Nephron progenitor cell (in vitro differentiated cells): ENCODE measurements around the gene ISLR.

Experiments used
- DNase-seq: peaks from one replicate; pipeline ENCODE4 v3.0.0; 2021
- H3K27ac Mint-ChIP-seq: 2 replicates; pipeline ENCODE4 v1.8.0; 2021; ENCODE audit warnings: mild to moderate bottlenecking, moderate library complexity, mixed read lengths
- H3K27me3 Mint-ChIP-seq: 2 replicates; pipeline ENCODE4 v1.8.0; 2021; ENCODE audit warnings: mild to moderate bottlenecking, low read depth, mixed read lengths; ENCODE audit not compliant: poor library complexity
- H3K36me3 Mint-ChIP-seq: 2 replicates; pipeline ENCODE4 v1.8.0; 2021; ENCODE audit warnings: low read depth, mixed read lengths
- H3K4me1 Mint-ChIP-seq: 2 replicates; pipeline ENCODE4 v1.8.0; 2021; ENCODE audit warnings: mixed read lengths
- H3K4me3 Mint-ChIP-seq: 2 replicates; pipeline ENCODE4 v1.8.0; 2021; ENCODE audit warnings: mild to moderate bottlenecking, moderate library complexity, mixed read lengths
- H3K9me3 Mint-ChIP-seq: 2 replicates; pipeline ENCODE4 v1.8.0; 2021; ENCODE audit warnings: mild to moderate bottlenecking, moderate library complexity, mixed read lengths
- TF ChIP-seq, protein P1 (sequence below): fragments of 200-600 bp; sonication (generic); IDR thresholded peaks from 2 replicates; pipeline ENCODE4 v1.5.0; 2021; ENCODE audit warnings: antibody characterized with exemption

The ISLR gene

DNA sequence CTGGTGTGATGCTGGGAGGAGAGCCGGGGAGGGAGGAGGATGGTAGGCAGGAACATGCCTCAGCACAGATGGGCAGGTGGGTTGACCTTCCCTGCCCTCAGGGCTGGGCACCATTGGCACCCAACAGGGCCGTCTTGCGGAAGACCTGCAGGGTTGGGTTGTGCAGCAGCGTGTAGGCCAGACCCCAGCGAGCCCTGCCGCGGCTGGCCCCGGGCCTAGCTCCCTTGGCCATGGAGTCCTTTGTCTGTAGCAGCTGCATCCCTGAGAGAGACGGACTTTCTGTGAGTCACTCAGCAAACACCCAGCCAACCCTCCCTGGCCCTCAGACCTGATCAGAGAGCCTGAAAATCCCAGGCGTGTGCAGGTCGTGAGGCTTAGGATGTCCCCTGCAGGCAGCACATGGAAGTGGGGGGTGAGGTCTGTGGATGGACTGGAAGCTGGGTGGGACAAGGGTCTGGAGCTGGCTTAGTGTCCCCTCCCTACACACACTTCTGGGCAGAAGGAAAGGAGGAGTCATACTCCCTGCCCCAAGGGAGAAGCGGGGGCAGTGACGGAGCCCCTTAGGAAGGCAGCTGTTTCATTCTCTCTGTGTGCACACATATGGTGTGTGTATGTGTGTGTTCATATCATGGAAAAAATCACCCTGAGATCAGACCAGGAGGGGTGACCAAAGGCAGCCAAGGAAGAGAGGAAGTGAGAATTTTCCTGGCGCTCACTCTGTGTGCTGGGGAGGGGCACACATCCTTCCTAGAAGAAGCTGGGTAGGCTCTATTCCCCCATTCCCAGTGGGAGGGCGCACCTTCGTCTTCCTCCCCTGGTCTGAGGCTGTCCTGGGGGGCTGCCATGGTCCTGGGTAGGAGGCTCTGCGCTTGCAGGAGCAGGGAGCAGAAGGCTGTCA, 6.7 kb downstream of the ISLR start:
- TF ChIP-seq, protein P1, sequence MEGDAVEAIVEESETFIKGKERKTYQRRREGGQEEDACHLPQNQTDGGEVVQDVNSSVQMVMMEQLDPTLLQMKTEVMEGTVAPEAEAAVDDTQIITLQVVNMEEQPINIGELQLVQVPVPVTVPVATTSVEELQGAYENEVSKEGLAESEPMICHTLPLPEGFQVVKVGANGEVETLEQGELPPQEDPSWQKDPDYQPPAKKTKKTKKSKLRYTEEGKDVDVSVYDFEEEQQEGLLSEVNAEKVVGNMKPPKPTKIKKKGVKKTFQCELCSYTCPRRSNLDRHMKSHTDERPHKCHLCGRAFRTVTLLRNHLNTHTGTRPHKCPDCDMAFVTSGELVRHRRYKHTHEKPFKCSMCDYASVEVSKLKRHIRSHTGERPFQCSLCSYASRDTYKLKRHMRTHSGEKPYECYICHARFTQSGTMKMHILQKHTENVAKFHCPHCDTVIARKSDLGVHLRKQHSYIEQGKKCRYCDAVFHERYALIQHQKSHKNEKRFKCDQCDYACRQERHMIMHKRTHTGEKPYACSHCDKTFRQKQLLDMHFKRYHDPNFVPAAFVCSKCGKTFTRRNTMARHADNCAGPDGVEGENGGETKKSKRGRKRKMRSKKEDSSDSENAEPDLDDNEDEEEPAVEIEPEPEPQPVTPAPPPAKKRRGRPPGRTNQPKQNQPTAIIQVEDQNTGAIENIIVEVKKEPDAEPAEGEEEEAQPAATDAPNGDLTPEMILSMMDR = no peak
- no peak for DNase-seq
- Mint-ChIP-seq H3K4me3 (no peak overlapping the region), H3K27me3 (peaks cover 5% of the 10 kb centered on the region), H3K9me3 (no peaks in the 10 kb centered on the region), H3K27ac (peak overlapping the region; percentile 75), H3K36me3 (peaks cover 7% of the 10 kb centered on the region), H3K4me1 (peaks cover 41% of the 10 kb centered on the region)

DNA sequence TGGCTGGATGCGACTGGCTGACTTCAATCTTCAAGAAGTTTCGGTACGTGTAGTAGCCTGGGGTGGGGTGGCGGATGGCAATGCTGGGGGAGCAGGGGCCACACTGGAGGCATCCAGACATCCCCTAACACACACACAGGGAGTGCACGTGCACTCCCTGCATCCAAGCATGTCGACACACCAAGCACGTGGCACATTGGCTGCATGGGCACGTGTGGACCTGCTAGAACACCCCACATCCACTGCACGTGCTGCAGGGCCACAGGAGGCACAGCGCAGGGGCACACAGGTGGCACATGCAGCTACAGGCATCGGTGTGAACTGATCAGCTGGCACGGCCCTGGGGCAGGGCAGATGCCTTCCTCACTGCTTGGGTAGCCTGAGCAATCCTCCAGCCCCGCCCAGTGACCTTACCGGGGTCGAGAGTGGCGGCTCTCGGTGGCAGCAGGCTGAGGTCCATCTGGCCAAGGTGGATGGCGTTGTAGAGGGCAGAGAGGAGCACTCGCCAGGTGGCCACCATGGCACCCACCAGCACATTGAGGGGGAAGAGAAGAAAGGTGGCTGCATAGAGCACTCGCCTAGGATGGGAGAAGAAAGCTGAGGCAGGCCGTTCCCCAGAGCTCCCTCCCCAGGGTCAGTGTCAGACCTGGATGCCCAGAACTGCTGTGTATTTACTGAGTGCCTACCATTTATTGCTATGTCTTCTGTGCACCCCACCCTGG, 7.5 kb downstream of the ISLR start:
- no peaks in the 10 kb centered on the region for H3K9me3 Mint-ChIP-seq
- TF ChIP-seq, protein P1 = no peak
- DNase-seq = no peak
- H3K27ac Mint-ChIP-seq = peak overlapping the region; percentile 75
- peaks cover 33% of the 10 kb centered on the region for H3K4me1 Mint-ChIP-seq
- no peak overlapping the region for H3K4me3 Mint-ChIP-seq
- H3K36me3 Mint-ChIP-seq = peaks cover 7% of the 10 kb centered on the region
- peaks cover 6% of the 10 kb centered on the region for H3K27me3 Mint-ChIP-seq

DNA sequence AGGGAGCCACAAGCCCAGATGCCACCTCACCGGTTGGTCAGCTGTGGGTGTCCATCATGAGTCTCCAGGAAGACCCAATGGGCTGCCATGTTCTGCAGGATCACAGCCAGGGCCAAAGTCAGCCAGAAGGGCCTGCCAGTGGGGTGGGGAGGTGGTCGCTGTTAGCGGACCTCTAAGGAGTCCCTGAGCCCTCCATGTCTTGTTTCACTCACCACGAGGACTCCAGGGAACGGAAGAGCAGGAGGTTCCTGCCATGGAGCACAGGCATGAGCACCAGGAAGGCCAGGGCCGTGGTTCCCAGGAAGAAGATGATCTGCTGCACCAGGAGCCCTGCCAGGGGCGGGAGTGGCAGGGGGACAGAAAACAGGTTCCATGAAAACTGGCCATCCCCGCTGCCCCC, 8.6 kb downstream of the ISLR start:
- Mint-ChIP-seq H3K36me3 (peaks cover 7% of the 10 kb centered on the region), H3K27ac (no peak overlapping the region), H3K27me3 (peaks cover 6% of the 10 kb centered on the region), H3K4me3 (no peak overlapping the region), H3K4me1 (peaks cover 23% of the 10 kb centered on the region), H3K9me3 (no peaks in the 10 kb centered on the region)
- DNase-seq = no peak
- TF ChIP-seq, protein P1 = no peak

DNA sequence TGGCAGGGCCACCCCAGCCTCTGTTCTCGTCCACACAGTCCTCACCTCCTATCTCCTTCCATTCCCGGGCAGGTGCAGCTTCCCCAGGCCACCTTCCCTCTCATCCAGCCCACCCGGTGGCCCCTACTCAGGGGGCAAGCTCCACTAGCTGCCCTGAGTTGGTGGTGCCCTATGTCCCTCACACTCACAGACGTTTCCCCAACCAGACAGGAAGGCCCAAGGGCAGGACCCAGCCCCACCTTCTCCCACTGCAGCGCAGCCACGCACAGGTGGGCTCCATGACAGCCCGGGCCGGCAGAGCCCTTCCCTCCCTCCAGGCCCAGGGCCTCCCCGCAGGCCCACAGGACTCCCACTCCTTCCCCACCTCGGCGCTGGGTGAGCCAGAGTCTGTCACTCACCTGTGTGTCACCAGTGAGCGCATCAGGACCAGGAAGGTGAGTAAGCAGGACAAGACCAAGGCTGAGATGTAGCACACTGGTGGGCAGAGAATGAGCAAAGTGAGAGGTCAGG, 11.1 kb downstream of the ISLR start:
- Mint-ChIP-seq H3K27ac (no peak overlapping the region), H3K9me3 (no peaks in the 10 kb centered on the region), H3K4me1 (peaks cover 4% of the 10 kb centered on the region), H3K36me3 (peaks cover 11% of the 10 kb centered on the region), H3K4me3 (no peak overlapping the region), H3K27me3 (peaks cover 4% of the 10 kb centered on the region)
- DNase-seq = no peak
- TF ChIP-seq, protein P1 = no peak

DNA sequence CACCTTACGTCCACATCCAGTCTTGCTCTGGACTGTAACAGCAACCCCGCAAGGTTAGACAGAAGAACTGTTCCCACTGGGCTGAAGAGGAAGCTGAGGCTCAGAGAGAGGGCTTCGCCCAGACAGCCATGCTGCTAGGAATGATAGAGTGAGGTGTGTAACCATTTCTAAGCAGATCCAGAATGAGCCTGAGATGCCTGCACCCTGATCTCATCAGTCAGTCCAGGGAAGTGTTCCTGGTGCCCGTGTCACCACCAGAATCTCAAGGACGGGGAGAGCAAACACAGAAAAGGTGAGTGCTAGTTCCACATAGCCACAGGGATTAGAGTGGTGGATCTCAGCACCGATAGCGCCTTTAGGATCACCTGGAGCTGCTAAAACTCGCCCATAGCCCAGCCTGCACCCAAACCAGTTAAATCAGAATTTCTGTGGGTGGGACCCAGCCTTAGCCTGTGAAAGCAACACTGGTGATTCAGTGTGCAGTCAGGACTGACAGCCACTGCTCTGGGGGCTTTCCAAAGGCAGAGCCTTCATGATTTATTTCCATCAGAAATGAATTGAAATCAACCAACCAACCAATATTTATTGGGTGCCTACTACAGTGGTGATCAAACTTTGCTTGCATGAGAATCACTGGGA, 12.3 kb downstream of the ISLR start:
- peaks cover 4% of the 10 kb centered on the region for H3K27me3 Mint-ChIP-seq
- TF ChIP-seq, protein P1 = no peak
- DNase-seq = no peak
- H3K9me3 Mint-ChIP-seq = no peaks in the 10 kb centered on the region
- H3K36me3 Mint-ChIP-seq = peaks cover 16% of the 10 kb centered on the region
- H3K27ac Mint-ChIP-seq = no peak overlapping the region
- peaks cover 4% of the 10 kb centered on the region for H3K4me1 Mint-ChIP-seq
- no peak overlapping the region for H3K4me3 Mint-ChIP-seq
